Inflammatory macrophage (primary cell): ENCODE measurements around the gene PTBP3.
"Not testable (repeated sequence)": the region's sequence is repeated elsewhere in the genome, so short reads cannot be mapped to it uniquely, and the experiment has no call there.

ENCODE experiments used
- DNase-seq, 2 donors: peaks; one replicate each; pipeline ENCODE4 v3.0.0-alpha.2; 2020 to 2022

Gene PTBP3

DNA sequence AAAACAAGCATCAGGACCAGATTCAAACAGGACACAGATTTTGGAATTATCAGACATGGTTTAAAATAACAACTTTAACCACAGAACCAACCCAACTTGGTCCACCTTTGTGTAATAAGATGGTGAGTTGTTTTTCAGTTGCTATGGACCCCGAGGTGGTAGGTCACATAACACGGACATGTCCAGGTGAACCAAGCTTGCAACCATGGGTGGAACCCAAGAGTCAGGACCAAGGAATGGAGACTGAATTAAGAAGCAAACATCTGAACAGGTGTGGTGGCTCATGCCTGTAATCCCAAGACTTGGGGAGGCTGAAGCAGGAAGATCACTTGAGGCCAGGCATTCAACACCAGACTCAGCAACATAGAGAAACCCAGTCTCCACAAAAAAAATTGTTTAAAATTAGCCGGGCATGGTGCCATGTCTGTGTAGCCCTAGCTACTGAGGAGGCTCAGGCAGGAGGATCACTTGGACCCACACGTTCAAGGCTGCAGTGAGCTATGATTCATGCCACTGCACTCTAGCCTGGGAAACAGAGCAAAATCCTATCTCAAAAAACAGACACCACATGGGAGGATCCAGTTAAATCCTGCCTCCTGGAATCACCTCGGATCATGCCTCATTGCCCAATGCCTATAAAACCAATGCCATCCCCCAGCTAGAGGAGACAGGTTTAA, 10.6 kb downstream of the PTBP3 start:
- no peak for DNase-seq

DNA sequence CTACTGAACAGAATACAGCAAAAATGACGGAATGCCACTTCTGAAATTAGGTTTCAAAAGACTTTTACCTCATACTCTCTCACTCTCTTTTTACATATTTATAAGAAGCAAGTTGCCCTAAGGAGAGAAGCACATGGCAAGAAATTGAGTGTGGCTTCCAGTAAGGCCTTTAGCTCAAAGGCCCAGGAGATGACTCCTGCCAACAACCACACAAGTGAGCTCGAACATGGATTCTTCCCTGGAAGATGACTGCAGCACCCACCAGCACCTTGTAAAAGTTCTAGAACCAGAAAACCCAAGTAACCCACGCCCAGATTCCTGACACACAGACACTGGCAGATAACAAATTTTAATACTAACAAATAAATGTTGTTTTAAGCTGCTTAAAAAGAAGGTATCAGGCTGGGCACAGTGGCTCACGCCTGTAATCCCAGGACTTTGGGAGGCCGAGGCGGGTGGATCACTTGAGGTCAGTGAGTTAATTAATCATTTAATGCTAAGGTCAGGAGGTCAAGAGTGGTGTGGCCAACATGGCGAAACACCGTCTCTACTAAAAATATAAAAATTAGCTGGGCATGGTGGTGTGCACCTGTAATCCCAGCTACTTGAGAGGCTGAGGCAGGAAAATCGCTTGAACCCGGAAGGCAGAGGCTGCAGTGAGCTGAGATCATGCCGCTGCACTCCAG, 17.0 kb downstream of the PTBP3 start:
- DNase-seq: no peak

DNA sequence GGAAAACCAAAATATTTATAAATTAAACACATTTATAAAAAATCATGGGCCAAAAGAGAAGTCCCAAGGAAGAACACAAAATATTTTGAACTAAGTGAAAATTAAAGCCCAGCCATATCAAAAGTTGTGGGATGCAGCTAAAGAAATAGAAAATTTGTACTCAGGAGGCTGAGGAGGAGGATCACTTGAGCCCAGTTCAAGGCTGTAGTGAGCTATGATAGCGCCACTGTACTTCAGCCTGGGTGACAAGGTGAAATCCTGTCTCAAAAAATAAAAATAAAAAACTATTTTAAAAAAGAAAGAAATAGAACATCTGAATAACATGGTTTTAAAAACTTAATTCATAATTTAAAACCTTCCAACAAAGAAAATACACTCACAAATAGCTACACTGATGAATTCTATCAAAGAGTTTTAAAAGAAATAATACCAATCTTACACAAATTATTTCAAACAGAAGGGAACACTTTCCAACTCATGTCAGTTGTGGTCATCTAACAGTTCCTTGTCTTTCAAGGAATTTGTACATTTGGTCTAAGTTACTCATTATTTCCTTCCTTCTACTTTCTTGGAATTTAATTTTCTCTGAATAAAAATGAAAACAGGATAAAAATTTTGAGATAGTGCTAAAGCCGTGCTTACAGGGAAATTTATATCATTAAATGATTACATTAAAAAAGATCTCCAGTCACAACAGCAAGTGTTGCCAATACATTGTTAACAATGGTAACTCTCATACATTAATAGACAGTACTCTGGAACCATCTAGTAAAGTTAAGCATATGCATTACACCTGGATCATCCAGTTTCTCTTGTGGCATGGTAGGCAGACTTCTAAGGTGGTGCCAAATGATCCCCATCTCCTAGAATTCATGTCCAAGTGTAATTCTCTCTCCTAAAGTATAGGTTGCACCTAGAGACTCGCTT, 17.8 kb downstream of the PTBP3 start:
- DNase-seq: peak in 1 of 2 donors; percentile 43

DNA sequence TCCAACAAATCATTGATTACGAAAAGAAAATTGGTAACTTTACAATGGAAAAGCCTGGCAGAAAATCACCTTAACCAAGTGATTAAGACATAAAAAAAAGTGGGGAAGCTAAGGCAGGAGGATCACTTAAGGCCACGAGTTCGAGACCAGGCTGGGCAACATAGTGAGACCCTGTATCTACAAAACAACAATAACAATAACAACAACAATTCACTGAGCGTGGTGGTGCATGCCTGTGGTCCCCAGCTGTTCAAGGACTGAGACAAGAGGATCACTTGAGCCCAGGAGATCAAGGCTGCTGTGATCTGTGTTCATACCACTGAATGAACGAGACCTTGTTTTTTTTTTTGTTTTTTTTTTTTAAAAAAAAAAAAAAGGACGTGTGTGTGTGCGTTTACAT, 21.3 kb downstream of the PTBP3 start:
- no peak for DNase-seq

DNA sequence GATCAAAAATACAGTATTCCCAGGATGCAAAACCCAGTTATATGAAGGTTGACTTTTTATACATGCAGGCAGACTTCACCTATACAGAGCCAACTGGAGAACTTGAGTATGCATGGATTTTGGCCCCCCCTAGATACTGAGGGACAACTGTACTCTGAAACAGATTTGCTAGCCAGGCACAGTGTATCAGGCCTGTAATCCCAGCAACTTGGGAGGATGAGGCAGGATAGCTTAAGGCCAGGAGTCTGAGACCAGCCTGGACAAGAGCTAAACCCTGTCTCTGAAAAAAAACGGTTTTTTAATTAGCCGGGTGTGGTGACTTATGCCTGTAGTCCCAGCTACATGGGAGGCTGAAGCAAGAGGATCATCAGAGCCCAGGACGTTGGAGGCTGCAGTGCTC, 21.9 kb downstream of the PTBP3 start:
- no peak for DNase-seq

DNA sequence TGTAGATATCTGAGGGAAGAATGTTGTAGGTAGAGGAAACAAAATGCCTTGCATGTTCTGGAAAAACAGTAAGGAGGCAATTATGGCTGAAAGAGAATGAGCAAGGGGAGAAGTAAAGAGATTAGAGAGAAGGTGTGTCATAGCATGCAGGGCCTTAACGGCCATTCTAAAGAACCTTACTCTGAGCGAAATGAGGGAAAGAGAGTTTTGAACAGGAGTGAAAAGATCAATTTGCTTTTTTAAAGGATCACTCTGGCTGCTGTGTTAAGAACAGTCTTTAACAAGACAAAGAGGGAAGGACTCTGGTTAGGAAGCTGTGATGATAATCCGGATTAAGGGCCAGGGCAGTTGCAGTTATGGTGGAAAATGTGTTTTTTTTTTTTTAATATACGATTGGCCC, 22.6 kb downstream of the PTBP3 start:
- no peak for DNase-seq

DNA sequence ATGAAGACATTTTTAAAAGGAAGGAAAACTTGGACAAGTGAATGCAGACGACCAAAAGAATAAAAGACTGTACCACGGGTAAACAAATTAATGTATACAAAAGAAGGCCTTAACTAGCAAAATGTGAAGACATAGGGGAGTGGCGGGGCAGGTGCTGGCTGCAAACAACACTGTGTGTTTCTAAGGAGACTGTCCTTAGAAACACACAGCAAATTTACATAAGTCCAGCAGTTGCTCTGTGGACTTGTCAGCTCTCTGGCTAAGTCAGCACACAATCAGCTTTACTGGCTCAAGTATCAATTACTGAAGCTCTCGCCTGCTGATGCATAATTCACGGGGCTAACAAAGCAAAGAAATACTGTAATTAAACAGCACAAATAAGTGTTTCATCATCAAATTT, 24.8 kb downstream of the PTBP3 start:
- no peak for DNase-seq

DNA sequence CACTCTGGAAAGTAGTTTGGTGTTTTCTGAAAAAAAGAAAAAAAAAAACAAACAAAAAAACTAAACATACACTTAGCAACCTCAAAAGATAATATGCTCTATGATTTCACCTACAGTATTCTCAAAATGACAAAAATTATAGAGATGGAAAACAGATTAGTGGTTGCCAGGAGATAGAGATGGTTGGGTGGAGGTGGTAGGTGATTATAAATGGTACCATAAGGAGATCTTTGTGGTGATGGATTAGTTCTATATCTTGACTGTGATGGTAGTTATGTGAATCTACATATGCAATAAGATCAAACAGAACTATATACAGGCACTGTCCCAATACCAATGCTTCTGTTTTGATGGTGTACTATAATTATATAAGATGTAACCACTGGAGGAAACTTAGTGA, 32.0 kb downstream of the PTBP3 start:
- no peak for DNase-seq

DNA sequence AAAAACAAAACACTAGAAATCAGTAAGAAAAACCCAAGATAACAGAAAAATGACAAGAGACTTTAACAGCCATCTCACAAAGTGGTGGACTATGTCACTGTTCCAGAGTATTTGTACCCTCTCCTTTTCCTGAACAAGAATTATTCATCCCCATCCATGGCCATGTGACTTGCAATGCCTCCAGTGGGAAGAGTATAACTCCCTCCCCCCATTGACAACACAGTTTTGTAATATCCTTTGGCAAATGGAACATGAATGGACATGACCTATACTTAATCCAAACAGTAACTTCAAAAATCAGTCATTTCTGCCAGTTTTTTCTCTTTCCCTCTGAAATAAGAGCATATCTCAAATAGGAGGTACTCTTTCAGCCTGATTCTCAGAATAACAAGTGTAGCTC, 33.9 kb downstream of the PTBP3 start:
- DNase-seq: peak in 1 of 2 donors; percentile 13

DNA sequence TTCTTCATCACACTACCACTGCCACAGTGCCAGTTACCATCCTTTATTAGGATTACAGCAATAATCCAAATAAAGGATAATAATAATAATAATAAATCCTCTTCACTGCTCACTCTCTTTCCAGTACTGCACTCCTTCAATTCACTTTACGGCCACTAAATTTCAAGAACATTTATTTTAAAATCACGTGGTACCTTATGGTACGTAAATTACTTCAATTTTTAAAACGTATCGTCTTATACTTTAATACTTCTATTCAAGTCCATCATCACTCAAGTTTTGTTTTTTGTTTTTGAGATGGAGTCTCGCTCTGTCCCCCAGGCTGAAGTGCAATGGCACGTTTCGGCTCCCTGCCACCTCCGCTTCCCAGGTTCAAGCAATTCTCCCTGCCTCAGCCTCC, 36.5 kb downstream of the PTBP3 start:
- no peak for DNase-seq

DNA sequence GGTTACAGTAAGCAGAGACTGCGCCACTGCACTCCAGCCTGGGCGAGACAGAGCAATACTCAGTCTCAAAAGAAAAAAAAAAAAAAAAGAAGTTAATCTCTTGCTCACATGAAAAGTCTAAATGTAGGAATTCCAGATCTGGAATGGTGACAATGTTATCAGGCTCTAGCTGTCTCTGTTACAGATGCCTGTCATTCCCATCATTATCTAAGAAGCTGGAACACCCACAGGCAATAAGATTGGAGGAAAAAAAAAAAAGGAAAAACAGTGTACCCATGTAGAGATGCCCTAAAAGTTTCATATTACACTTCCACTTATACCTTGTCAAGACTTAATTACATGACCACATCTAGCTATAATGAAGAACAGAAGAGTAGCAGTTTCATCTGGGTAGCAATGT, 38.2 kb downstream of the PTBP3 start:
- DNase-seq: no peak

DNA sequence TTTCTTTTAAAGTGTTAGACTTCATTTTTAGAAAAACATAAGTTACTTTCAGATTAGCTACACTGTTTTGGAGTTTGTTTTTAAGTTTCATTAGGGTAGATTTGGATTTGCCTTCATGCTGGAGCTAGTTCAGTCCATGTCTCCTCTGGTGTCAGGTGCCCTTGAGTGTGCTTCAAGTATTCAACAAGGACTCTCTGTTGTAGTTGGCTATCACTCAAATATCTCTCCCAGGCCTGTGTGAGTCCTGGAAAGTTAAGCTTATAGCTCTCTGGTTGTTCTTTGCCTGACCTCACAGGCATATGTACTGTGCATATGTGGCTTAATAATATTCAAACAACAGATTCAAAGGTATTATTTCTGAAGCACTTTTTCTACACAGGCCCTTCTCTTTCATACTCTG, 45.4 kb downstream of the PTBP3 start:
- DNase-seq: no peak

DNA sequence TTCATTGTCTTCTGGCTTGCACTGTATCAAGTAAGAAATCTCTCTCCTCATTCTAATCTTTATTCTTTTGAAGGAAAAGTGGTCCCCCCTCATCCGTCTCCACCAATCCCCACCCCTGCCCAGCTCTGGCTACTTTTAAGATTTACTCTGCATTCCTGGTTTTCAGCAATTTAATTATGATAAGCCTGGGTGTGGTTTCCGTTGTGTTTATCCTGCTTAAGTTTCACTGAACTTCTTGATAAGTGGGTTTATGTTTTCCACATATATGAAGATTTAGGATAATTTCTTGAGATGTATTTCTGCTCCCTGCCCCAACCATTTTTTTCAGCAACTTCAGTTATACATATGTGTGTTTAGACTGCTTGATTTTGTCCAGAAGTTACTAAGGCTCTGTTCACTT, 46.5 kb downstream of the PTBP3 start:
- DNase-seq: no peak

DNA sequence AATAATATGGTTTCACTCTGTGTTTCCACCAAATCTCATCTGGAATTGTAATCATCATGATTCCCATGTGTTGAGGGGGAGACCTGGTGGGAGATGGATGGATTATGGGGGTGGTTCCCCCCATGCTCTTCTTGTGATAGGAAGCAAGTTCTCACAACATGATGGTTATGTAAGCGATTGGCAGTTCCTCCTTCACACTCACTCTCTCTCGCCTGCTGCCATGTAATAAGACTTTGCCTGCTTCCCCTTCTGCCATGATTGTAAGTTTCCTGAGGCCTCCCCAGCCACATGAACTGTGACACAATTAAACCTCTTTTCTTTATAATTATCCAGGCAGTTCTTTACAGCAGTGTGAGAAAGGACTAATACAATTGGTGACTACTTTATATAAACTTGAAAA, 48.4 kb downstream of the PTBP3 start:
- peak; percentile 13 to 28 for DNase-seq

DNA sequence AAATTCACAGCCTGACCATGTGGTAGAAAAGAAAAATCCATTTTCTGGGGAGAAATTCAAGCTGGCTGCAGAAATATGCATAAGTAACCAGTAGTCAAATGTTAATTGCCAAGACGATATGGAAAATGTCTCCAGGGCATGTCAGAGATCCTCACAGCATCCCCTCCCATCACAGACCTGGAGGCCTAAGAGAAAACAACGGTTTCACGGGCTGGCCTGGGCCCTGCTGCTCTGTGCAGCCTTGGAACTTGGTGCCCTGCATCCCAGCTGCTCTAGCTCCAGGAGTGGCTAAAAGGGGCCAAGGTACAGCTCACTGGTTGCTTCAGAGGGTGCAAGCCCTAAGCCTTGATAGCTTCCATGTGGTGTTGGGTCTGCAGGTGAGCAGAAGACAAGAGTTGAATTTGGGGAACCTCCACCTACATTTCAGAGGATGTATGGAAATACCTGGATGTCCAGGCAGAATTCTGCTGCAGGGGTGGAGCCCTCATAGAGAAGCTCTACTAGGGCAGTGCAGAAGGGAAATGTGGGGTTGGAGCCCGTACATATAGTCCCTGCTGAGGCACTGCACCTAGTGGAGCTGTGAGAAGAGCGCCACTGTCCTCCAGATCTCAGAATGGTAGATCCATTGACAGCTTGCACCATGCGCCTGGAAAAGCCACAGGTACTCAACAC, 49.7 kb downstream of the PTBP3 start:
- DNase-seq: no peak

DNA sequence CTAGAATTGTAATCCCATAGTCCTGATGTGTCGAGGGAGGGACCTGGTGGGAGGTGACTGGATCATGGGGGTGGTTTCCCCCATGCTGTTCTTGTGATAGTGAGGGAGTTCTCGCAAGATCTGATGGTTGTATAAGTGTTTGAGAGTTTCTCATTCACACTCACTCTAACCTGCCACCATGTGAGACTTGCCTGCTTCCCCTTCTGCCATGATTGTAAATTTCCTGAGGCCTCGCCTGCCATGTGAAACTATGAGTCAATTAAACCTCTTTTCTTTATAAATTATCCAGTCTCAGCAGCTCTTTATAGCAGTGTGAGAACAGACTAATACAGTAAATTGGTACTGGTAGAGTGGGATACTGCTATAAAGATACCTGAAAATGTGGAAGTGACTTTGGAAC, 50.6 kb downstream of the PTBP3 start:
- DNase-seq: not testable (repeated sequence)

DNA sequence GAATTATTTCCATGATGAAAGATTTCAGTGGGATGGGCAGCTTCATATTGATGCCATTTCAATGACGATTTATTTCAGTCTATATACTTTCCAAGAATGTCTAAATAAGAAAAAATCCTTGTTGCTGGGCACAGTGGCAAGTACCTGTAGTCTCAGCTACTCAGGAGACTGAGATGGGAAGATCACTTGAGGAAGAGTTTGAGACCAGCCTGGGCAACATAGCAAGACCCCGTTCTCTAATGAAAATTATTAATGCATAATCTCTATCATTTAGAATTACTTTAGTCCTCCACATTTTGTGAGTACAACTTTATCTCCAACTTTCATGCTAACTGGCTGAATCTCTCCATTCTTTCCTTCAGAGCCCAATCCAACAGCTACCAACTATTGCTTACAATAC, 52.5 kb downstream of the PTBP3 start:
- no peak for DNase-seq

DNA sequence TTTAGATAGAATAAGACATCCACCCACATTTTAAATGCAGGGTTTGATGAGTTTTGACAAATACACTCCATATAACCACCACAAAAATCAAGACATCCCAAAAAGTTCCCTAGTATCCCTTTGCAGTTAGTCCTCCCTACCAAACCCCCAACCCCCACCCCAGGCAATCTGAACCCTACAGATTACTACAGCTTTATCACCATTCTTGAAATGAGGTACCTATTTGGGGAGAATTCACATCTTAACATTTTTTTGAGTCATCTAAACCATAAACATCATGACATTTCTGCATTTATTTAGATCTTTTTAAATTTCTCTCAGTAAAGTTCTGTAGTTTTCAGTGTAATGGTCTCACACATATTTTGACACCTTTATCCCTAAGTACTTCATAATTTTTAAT, 53.9 kb downstream of the PTBP3 start:
- no peak for DNase-seq

DNA sequence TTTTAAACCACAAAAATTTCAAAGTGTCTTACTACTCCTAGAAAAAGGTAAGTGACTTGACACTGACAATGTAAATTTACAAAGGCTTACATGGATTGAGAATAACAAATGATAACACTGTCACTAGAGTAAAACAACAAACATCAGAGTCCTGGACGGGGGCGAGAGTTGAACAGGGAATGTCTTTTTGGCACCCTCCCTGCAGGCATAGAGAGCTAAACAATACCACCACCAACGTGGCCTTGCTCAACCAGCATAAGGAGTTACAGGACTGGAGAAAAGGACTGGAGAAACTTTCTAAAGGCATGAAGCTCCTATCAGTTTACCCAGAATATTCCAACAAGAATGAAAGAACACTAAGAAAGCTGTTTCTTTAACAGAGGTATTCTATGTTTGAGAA, 55.3 kb downstream of the PTBP3 start:
- no peak for DNase-seq

DNA sequence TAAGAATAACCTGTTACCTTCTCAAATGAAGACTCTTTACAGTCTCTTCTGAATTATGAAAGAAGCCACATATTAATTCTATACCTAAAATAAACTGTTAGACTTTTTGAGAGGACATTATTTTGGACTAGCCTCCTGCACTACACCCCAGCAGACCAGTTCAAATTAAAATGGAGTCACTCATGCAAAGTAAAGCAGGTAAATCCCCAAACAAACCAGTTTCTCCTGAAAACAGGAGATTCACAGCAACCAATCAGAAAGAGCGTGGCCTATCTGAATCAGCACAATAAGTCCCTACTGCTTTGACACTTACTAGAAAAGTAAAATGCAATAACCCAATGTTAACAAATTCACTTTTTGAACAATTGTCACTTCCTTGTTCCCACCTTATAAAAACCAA, 58.8 kb downstream of the PTBP3 start:
- DNase-seq: no peak

DNA sequence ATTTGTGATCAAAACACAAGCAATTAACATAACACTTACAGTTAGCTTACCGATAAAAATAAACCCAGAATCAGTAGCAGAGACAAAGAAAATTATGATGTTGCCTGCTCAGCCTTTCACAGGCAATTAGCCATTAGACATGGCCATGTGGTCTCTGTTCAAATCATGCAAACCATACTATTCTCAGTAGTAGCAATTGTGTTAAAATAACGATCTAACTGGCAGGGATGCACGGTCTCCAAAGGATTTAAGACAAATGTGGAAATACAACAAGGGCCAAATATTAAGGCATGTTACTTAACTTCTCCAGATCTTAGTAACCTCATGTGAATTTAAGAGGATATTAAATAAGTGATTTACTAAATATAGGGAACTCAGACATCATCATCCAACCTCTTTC, 59.5 kb downstream of the PTBP3 start:
- DNase-seq: no peak

DNA sequence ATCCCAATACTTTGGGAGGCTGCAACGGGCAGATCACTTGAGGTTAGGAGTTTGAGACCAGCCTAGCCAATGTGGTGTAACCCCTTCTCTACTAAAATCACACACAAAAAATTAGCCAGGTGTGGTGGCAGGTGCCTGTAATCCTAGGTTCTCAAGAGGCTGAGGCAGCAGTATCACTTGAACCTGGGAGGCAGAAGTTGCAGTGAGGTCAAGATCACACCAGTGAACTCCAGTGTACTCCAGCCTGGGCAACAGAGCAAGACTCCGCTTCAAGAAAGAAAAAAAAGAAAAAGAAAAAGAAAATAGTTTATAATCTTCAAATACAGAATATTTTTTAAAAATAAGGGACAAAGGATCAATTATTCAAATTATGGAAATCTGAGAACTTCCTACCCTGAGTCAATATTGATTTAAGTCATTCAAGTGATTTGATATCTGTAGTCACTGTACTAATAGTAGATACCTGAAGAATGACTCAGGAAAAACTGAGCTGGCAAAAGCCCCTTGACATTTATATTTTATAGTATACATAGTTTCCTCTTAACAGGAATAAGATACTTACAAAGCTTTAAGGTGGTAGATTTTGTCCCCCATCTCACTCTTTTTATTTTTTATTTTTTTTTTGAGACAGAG, 61.8 kb downstream of the PTBP3 start:
- DNase-seq: no peak

DNA sequence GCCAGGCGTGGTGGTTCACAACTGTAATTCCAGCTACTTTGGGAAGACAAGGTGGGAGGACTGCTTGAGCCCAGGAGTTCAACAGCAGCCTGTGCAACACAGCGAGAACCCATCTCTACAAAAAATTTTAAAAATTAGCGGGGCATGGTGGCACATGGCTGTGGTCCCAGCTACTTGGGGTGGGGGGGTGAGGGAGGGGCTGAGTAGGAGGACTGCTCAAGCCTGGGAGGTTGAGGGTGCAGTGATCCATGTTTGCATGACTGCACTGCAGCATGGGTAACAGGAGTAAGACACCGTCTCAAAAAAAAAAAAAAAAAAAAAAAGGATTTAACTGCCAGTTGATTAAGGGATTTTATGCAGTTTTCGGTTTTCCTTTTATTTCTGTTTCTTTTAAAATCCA, 65.0 kb downstream of the PTBP3 start:
- DNase-seq: no peak
